Stimulated activated naive B cell treated with anti-CD40 and anti-IgM and Interleukin-4, amounts not matched to agents 10 μg/mL and 1 μg/mL and 100 μg/mL, for 72 hours (primary cell): ENCODE data around the gene BARX1.
A peak's percentile ranks its signal among the peaks of the same experiment; 100 is the strongest.

Source experiments
- ATAC-seq, 2 donors: fragments of 150-1000 bp; cut with Tn5 transposase; replicated peaks; 2 replicates each; pipeline ENCODE4 v1.10.0; 2021; ENCODE audit warnings: moderate library complexity in 1 of 2
- DNase-seq: peaks from one replicate; pipeline ENCODE4 v3.0.0; 2021
- H3K27ac Mint-ChIP-seq: one replicate; pipeline ENCODE4 v1.8.0; 2022; ENCODE audit warnings: mild to moderate bottlenecking, mixed read lengths
- H3K27me3 Mint-ChIP-seq, 2 donors: one replicate each; pipeline ENCODE4 v1.8.0; 2022; ENCODE audit warnings: mixed read lengths in 2 of 2
- H3K36me3 Mint-ChIP-seq, 2 donors: one replicate each; pipeline ENCODE4 v1.8.0; 2022; ENCODE audit warnings: mixed read lengths in 2 of 2, mild to moderate bottlenecking in 1 of 2
- H3K4me1 Mint-ChIP-seq, 2 donors: one replicate each; pipeline ENCODE4 v1.8.0; 2022; ENCODE audit warnings: mixed read lengths in 2 of 2, mild to moderate bottlenecking in 1 of 2
- H3K4me3 Mint-ChIP-seq, 2 donors: one replicate each; pipeline ENCODE4 v1.8.0; 2022; ENCODE audit warnings: mild to moderate bottlenecking in 2 of 2, mixed read lengths in 2 of 2, moderate library complexity in 1 of 2
- H3K9me3 Mint-ChIP-seq, 2 donors: one replicate each; pipeline ENCODE4 v1.8.0; 2022; ENCODE audit warnings: mixed read lengths in 2 of 2, mild to moderate bottlenecking in 1 of 2

BARX1 gene

GRCh38 chr9:93955111-93955980 lies at the start of gene BARX1:
BARX1 (minus strand) TSS chr9:93955355; CDS start chr9:93955146, 209 bp downstream.
- Mint-ChIP-seq H3K27me3 (peaks cover 79 to 93% of the 10 kb centered on the region in 2 donors), H3K4me1 (peaks cover 54 to 79% of the 10 kb centered on the region in 2 donors), H3K9me3 (peaks cover 0 to 3% of the 10 kb centered on the region in 2 donors), H3K36me3 (peaks cover 4 to 9% of the 10 kb centered on the region in 2 donors), H3K27ac (peak within 1 kb of the TSS; percentile 71), H3K4me3 (peak within 1 kb of the TSS; percentile 79 to 82)
- no peak for DNase-seq
- ATAC-seq: peak in 1 of 2 donors; percentile 24

- H3K27me3 Mint-ChIP-seq: peaks cover 24 to 45% of the 10 kb centered on the region in 2 donors
- ATAC-seq: peak in 1 of 2 donors; percentile 45
- no peak overlapping the region for H3K27ac Mint-ChIP-seq
- no peaks in the 10 kb centered on the region for H3K36me3 Mint-ChIP-seq
- H3K4me1 Mint-ChIP-seq: no peaks in the 10 kb centered on the region
- H3K9me3 Mint-ChIP-seq: peaks cover 0 to 3% of the 10 kb centered on the region in 2 donors
- H3K4me3 Mint-ChIP-seq: no peak overlapping the region
- no peak for DNase-seq
Observed at GRCh38 chr9:94002316-94003140, 47.4 kb upstream of the BARX1 start.

- Mint-ChIP-seq H3K27me3 (peaks cover 15 to 40% of the 10 kb centered on the region in 2 donors), H3K4me1 (no peaks in the 10 kb centered on the region), H3K27ac (no peak overlapping the region), H3K4me3 (no peak overlapping the region), H3K36me3 (no peaks in the 10 kb centered on the region), H3K9me3 (peaks cover 0 to 3% of the 10 kb centered on the region in 2 donors)
- no peak for ATAC-seq
- no peak for DNase-seq
Observed at GRCh38 chr9:93996863-93997262, 41.7 kb upstream of the BARX1 start.

GRCh38 chr9:93996367-93996766 lies 41.2 kb upstream of the BARX1 start:
- Mint-ChIP-seq H3K4me1 (no peaks in the 10 kb centered on the region), H3K27me3 (peaks cover 16 to 44% of the 10 kb centered on the region in 2 donors), H3K9me3 (peaks cover 0 to 3% of the 10 kb centered on the region in 2 donors), H3K27ac (no peak overlapping the region), H3K4me3 (no peak overlapping the region), H3K36me3 (no peaks in the 10 kb centered on the region)
- ATAC-seq (no peak), DNase-seq (no peak)

- peaks cover 17 to 45% of the 10 kb centered on the region in 2 donors for H3K27me3 Mint-ChIP-seq
- H3K9me3 Mint-ChIP-seq: peaks cover 12% of the 10 kb centered on the region in 2 donors
- H3K4me3 Mint-ChIP-seq: no peak overlapping the region
- H3K36me3 Mint-ChIP-seq: peaks cover 4 to 7% of the 10 kb centered on the region in 2 donors
- H3K27ac Mint-ChIP-seq: no peak overlapping the region
- H3K4me1 Mint-ChIP-seq: no peaks in the 10 kb centered on the region
- DNase-seq (no peak), ATAC-seq (no peak)
Observed at GRCh38 chr9:93994545-93994944, 39.4 kb upstream of the BARX1 start.

- Mint-ChIP-seq H3K4me1 (no peaks in the 10 kb centered on the region), H3K27ac (no peak overlapping the region), H3K4me3 (no peak overlapping the region), H3K36me3 (peaks cover 4 to 7% of the 10 kb centered on the region in 2 donors), H3K9me3 (peaks cover 12 to 13% of the 10 kb centered on the region in 2 donors), H3K27me3 (peaks cover 17 to 49% of the 10 kb centered on the region in 2 donors)
- DNase-seq (no peak), ATAC-seq (no peak)
Observed at GRCh38 chr9:93994132-93994531, 39.0 kb upstream of the BARX1 start.

- Mint-ChIP-seq H3K27me3 (peaks cover 21 to 55% of the 10 kb centered on the region in 2 donors), H3K27ac (no peak overlapping the region), H3K4me3 (no peak overlapping the region), H3K4me1 (no peaks in the 10 kb centered on the region), H3K36me3 (peaks cover 4 to 7% of the 10 kb centered on the region in 2 donors), H3K9me3 (peaks cover 16 to 19% of the 10 kb centered on the region in 2 donors)
- no peak for DNase-seq
- no peak for ATAC-seq
Observed at GRCh38 chr9:93992830-93993229, 37.7 kb upstream of the BARX1 start.

GRCh38 chr9:93990448-93990847 lies 35.3 kb upstream of the BARX1 start:
- Mint-ChIP-seq H3K27ac (no peak overlapping the region), H3K36me3 (peaks cover 5 to 13% of the 10 kb centered on the region in 2 donors), H3K9me3 (peaks cover 27 to 34% of the 10 kb centered on the region in 2 donors), H3K27me3 (peaks cover 28 to 64% of the 10 kb centered on the region in 2 donors), H3K4me3 (no peak overlapping the region), H3K4me1 (no peaks in the 10 kb centered on the region)
- ATAC-seq (no peak), DNase-seq (no peak)

GRCh38 chr9:93988056-93988455 lies 32.9 kb upstream of the BARX1 start:
- Mint-ChIP-seq H3K4me1 (no peaks in the 10 kb centered on the region), H3K4me3 (no peak overlapping the region), H3K27ac (no peak overlapping the region), H3K27me3 (peaks cover 23 to 60% of the 10 kb centered on the region in 2 donors), H3K9me3 (peaks cover 31 to 34% of the 10 kb centered on the region in 2 donors), H3K36me3 (peaks cover 5 to 13% of the 10 kb centered on the region in 2 donors)
- DNase-seq (no peak), ATAC-seq (no peak)

GRCh38 chr9:93984860-93985259 lies 29.7 kb upstream of the BARX1 start:
- ATAC-seq: no peak

GRCh38 chr9:93983875-93984274 lies 28.7 kb upstream of the BARX1 start:
- no peak for DNase-seq
- Mint-ChIP-seq H3K4me1 (no peaks in the 10 kb centered on the region), H3K27ac (no peak overlapping the region), H3K27me3 (peaks cover 31 to 70% of the 10 kb centered on the region in 2 donors), H3K36me3 (peaks cover 1 to 7% of the 10 kb centered on the region in 2 donors), H3K9me3 (peaks cover 19 to 20% of the 10 kb centered on the region in 2 donors), H3K4me3 (no peak overlapping the region)
- ATAC-seq: no peak

More at GRCh38 chr9:93984860-93985259, 29.7 kb upstream of the BARX1 start:
- DNase-seq: no peak
- Mint-ChIP-seq H3K4me3 (no peak overlapping the region), H3K27ac (no peak overlapping the region), H3K27me3 (peaks cover 27 to 69% of the 10 kb centered on the region in 2 donors), H3K4me1 (no peaks in the 10 kb centered on the region), H3K36me3 (peaks cover 1 to 7% of the 10 kb centered on the region in 2 donors), H3K9me3 (peaks cover 22 to 24% of the 10 kb centered on the region in 2 donors)

GRCh38 chr9:93979721-93980120 lies 24.6 kb upstream of the BARX1 start:
- H3K27ac Mint-ChIP-seq: no peak overlapping the region
- no peak overlapping the region for H3K4me3 Mint-ChIP-seq
- peaks cover 28 to 74% of the 10 kb centered on the region in 2 donors for H3K27me3 Mint-ChIP-seq

GRCh38 chr9:93978551-93978950 lies 23.4 kb upstream of the BARX1 start:
- peaks cover under 1 to 1% of the 10 kb centered on the region in 2 donors for H3K9me3 Mint-ChIP-seq
- no peak overlapping the region for H3K27ac Mint-ChIP-seq
- H3K4me3 Mint-ChIP-seq: no peak overlapping the region
- no peaks in the 10 kb centered on the region for H3K36me3 Mint-ChIP-seq
- no peak for ATAC-seq
- H3K4me1 Mint-ChIP-seq: no peaks in the 10 kb centered on the region
- peaks cover 26 to 74% of the 10 kb centered on the region in 2 donors for H3K27me3 Mint-ChIP-seq
- no peak for DNase-seq

More at GRCh38 chr9:93979721-93980120, 24.6 kb upstream of the BARX1 start:
- no peaks in the 10 kb centered on the region for H3K4me1 Mint-ChIP-seq
- ATAC-seq (no peak), DNase-seq (no peak)
- H3K36me3 Mint-ChIP-seq: no peaks in the 10 kb centered on the region
- peaks cover 0 to 1% of the 10 kb centered on the region in 2 donors for H3K9me3 Mint-ChIP-seq

- Mint-ChIP-seq H3K27ac (no peak overlapping the region), H3K9me3 (peaks cover 12% of the 10 kb centered on the region in 2 donors), H3K4me1 (no peaks in the 10 kb centered on the region), H3K27me3 (peaks cover 30 to 69% of the 10 kb centered on the region in 2 donors), H3K36me3 (peaks cover 0 to 5% of the 10 kb centered on the region in 2 donors), H3K4me3 (no peak overlapping the region)
- DNase-seq (no peak), ATAC-seq (no peak)
Observed at GRCh38 chr9:93976973-93977372, 21.8 kb upstream of the BARX1 start.
